ENCODE measurements around the gene HSPA2. TPM values are rescaled to one million over a fixed set of nuclear protein-coding genes. Genes with fewer than 3 reads are reported as not detected.

HSPA2 gene
- total and polyA plus RNA-seq, 2 of the 13 experiments (the other 11 are each of a cell fraction or from before 2014, with no cell fraction given): 0.15 to 0.27 TPM

DNA sequence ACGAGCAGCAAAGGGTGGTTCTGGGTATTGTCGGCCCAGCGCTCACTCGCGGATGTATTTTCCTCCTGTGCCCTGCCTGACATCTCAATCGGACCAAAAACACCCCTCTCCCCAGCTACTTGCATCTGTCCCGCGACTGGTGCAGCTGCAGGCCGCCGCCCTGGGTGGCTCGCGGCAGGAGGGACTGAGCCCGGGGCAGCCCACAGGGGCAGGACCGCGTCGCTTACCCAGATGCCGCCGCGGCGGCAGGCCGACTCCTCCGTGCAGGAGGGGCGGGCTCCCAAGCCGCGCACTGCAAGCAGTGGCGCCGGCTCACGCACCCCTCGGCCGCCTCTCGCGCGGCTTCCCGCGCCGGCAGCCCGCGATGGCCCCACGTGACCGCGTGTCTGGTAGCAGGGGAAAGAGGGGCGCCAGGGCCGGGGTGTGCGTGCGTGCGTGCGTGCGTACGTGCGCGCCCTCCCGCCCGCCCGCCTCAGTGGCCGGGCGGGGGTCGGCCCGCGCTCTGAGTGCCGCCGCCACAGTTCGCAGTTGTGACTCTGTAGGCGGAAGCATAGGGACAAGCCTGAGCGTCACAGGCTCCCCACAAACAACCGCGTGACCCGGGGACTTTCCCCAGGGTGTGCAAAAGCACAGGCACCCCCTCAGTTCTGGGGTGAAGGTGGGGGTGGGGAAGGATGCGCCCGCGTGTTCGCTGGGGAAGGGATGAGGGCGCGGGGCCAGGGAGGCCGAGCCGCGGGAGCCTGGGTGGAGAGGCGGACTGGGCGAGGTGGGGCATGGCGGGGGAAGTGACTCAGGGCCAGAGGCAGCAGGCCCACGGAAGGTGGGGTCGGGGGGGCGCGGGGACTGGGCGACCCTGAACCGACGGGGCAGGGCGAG, 36.9 kb upstream of the HSPA2 start, which contains the start of gene ZBTB25 (continued):
- TF ChIP-seq, protein P1, sequence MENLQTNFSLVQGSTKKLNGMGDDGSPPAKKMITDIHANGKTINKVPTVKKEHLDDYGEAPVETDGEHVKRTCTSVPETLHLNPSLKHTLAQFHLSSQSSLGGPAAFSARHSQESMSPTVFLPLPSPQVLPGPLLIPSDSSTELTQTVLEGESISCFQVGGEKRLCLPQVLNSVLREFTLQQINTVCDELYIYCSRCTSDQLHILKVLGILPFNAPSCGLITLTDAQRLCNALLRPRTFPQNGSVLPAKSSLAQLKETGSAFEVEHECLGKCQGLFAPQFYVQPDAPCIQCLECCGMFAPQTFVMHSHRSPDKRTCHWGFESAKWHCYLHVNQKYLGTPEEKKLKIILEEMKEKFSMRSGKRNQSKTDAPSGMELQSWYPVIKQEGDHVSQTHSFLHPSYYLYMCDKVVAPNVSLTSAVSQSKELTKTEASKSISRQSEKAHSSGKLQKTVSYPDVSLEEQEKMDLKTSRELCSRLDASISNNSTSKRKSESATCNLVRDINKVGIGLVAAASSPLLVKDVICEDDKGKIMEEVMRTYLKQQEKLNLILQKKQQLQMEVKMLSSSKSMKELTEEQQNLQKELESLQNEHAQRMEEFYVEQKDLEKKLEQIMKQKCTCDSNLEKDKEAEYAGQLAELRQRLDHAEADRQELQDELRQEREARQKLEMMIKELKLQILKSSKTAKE (CRISPR knock-in tag; IDR thresholded peaks at IDR 0.05; ENCODE audit: borderline replicate concordance): 0 out of 2 replicates have a peak, but pooled peaks have one; percentile 24
- TF ChIP-seq NCOA1 (CRISPR knock-in tag; IDR thresholded peaks at IDR 0.05) (peak; percentile 78), ZNF619 (CRISPR knock-in tag; IDR thresholded peaks at IDR 0.05) (peak; percentile 58; the same call in 1 of the 2 replicates), TARDBP (CRISPR knock-in tag; IDR thresholded peaks at IDR 0.05) (peak; percentile 86; the same call in 1 of the 2 replicates), ZNF225 (CRISPR knock-in tag; IDR thresholded peaks at IDR 0.05) (peak; percentile 12; the same call in 1 of the 2 replicates), HNF4A (CRISPR knock-in tag; IDR thresholded peaks at IDR 0.05) (0 out of 2 replicates have a peak, but pooled peaks have one; percentile 2), FOXA1 (IDR thresholded peaks at IDR 0.05) (no peak), FOXA1 (CRISPR knock-in tag; IDR thresholded peaks at IDR 0.05) (no peak), HMG20B (CRISPR knock-in tag; conservative IDR thresholded peaks at IDR 0.05) (no peak), REPIN1 (CRISPR knock-in tag; IDR thresholded peaks at IDR 0.05; ENCODE audit: borderline replicate concordance, low read depth) (peak; percentile 65; the same call in 1 of the 2 replicates), PCBP2 (optimal IDR thresholded peaks at IDR 0.05; ENCODE audit: low read depth, low read length, poor library complexity, severe bottlenecking) (no peak)
- TF ChIP-seq, protein P2, sequence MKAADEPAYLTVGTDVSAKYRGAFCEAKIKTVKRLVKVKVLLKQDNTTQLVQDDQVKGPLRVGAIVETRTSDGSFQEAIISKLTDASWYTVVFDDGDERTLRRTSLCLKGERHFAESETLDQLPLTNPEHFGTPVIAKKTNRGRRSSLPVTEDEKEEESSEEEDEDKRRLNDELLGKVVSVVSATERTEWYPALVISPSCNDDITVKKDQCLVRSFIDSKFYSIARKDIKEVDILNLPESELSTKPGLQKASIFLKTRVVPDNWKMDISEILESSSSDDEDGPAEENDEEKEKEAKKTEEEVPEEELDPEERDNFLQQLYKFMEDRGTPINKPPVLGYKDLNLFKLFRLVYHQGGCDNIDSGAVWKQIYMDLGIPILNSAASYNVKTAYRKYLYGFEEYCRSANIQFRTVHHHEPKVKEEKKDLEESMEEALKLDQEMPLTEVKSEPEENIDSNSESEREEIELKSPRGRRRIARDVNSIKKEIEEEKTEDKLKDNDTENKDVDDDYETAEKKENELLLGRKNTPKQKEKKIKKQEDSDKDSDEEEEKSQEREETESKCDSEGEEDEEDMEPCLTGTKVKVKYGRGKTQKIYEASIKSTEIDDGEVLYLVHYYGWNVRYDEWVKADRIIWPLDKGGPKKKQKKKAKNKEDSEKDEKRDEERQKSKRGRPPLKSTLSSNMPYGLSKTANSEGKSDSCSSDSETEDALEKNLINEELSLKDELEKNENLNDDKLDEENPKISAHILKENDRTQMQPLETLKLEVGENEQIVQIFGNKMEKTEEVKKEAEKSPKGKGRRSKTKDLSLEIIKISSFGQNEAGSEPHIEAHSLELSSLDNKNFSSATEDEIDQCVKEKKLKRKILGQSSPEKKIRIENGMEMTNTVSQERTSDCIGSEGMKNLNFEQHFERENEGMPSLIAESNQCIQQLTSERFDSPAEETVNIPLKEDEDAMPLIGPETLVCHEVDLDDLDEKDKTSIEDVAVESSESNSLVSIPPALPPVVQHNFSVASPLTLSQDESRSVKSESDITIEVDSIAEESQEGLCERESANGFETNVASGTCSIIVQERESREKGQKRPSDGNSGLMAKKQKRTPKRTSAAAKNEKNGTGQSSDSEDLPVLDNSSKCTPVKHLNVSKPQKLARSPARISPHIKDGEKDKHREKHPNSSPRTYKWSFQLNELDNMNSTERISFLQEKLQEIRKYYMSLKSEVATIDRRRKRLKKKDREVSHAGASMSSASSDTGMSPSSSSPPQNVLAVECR (CRISPR knock-in tag; IDR thresholded peaks at IDR 0.05; ENCODE audit: borderline replicate concordance): peak; percentile 75; the same call in 1 of the 2 replicates
- TF ChIP-seq, protein P3, sequence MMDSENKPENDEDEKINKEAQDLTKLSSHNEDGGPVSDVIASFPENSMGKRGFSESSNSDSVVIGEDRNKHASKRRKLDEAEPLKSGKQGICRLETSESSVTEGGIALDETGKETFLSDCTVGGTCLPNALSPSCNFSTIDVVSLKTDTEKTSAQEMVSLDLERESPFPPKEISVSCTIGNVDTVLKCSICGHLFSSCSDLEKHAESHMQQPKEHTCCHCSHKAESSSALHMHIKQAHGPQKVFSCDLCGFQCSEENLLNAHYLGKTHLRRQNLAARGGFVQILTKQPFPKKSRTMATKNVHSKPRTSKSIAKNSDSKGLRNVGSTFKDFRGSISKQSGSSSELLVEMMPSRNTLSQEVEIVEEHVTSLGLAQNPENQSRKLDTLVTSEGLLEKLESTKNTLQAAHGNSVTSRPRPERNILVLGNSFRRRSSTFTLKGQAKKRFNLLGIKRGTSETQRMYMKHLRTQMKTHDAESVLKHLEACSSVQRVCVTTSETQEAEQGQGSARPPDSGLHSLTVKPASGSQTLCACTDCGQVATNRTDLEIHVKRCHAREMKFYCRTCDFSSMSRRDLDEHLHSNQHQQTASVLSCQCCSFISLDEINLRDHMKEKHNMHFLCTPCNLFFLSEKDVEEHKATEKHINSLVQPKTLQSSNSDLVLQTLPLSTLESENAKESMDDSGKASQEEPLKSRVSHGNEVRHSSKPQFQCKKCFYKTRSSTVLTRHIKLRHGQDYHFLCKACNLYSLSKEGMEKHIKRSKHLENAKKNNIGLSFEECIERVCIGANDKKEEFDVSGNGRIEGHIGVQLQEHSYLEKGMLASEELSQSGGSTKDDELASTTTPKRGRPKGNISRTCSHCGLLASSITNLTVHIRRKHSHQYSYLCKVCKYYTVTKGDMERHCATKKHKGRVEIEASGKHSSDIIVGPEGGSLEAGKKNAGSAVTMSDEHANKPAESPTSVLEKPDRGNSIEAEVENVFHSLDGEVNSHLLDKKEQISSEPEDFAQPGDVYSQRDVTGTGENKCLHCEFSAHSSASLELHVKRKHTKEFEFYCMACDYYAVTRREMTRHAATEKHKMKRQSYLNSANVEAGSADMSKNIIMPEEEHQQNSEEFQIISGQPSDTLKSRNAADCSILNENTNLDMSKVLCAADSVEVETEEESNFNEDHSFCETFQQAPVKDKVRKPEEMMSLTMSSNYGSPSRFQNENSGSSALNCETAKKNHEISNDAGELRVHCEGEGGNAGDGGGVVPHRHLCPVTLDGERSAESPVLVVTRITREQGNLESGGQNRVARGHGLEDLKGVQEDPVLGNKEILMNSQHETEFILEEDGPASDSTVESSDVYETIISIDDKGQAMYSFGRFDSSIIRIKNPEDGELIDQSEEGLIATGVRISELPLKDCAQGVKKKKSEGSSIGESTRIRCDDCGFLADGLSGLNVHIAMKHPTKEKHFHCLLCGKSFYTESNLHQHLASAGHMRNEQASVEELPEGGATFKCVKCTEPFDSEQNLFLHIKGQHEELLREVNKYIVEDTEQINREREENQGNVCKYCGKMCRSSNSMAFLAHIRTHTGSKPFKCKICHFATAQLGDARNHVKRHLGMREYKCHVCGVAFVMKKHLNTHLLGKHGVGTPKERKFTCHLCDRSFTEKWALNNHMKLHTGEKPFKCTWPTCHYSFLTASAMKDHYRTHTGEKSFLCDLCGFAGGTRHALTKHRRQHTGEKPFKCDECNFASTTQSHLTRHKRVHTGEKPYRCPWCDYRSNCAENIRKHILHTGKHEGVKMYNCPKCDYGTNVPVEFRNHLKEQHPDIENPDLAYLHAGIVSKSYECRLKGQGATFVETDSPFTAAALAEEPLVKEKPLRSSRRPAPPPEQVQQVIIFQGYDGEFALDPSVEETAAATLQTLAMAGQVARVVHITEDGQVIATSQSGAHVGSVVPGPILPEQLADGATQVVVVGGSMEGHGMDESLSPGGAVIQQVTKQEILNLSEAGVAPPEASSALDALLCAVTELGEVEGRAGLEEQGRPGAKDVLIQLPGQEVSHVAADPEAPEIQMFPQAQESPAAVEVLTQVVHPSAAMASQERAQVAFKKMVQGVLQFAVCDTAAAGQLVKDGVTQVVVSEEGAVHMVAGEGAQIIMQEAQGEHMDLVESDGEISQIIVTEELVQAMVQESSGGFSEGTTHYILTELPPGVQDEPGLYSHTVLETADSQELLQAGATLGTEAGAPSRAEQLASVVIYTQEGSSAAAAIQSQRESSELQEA (CRISPR knock-in tag; IDR thresholded peaks at IDR 0.05; ENCODE audit: not compliant biosample characterization): peak; percentile 12
